CD4-positive, alpha-beta T cell treated with Interleukin-17A for 1 hour (primary cell): ENCODE measurements around the gene FOXP1.

Experiments
- DNase-seq: peaks from one replicate; pipeline ENCODE4 v3.0.0-alpha.2; 2020

Gene FOXP1

DNA sequence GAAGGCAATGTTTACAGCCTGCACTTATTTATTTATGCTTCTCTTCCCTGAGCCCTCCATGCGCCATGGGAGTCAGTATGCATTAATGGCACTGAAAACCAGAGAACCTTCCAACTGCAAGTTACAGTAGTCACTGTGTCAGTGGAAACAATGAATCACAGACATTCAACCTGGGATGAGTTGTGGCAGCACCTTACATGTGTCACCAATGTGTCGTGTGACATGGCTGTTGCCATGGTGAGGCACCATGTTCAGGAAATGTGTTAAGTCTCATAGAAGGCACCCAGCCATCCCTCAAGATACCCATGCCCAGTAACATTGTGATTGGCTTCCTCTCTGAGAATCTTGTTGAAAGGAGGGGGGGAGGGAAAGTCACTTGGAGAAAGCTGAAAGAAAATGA lies 105.0 kb downstream of the FOXP1 start:
- peak; percentile 55 for DNase-seq

DNA sequence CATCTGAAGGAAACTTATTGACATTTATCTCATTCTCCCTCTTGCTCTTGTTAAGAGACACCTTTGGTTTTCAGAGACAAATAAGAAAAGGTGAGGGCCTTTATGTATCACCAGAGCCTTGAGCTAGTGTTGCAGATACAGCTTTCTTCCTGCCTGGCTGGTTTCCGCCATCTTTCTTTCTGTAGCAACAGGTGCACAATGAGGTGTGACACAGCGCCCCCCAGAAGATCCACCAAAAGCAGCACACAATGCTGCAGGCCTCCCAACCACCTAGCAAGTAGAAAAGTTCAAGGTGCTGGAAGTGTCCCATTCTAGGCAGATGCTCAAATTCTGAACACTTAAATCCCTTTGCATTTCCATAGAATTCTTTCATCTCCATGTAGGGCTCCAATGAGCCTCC lies 106.6 kb downstream of the FOXP1 start:
- DNase-seq = no peak

DNA sequence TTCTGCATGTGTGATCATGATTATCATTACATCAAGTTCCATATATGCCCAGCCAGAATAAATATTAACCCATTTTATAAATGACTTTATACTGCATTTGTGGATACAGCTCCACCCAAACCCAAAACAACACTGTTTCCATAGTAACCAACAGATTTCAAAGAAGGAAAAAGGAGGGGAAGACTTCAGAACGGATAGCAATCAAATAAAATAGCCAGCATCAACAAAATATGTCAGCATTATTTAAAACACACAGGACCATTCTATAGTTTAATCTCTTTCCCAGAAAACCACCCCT lies 114.4 kb downstream of the FOXP1 start:
- DNase-seq = peak; percentile 30

- DNase-seq = no peak
Observed at GRCh38 chr3:71468311-71469137, 115.0 kb downstream of the FOXP1 start.

DNA sequence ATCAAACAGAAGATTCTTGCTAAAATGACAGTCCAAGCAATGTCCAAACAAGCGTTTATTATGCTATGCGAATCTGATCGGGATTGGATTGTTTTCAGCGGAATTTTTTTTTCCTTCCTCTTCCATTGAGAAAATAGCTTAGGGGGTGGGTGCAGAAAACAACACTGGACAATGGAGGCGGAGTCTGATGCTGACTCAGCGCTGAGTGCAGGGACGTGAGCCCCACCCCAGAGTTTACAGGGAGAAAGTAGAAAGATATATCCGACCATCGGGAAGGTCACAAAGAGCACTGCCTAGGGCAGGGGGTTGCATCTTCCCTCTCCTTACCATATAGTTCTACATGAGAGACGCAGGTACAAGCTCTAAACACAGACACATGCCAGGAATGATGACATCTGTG lies 117.0 kb downstream of the FOXP1 start:
- DNase-seq = no peak

GRCh38 chr3:71465371-71466036 lies 118.0 kb downstream of the FOXP1 start:
- DNase-seq = no peak

GRCh38 chr3:71464613-71465012 lies 118.9 kb downstream of the FOXP1 start:
- no peak for DNase-seq

DNA sequence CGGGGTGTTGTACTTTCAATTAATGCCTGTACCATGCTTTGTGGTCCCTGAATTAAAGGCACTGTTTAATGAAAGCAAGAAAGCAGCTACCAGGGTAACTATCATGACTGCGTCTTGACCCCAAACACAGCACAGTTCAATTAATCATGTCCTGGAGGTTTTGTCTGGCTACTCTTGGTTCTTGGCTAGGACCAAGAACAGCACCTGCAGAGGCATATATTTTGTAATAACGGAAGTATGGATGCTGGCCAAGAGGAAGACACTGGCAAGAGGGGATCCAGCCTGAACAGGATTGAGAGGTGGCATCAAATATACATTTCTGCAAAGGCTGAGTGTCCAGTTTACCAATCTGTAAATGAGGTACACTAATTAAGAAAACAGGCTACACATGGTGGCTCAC lies 119.9 kb downstream of the FOXP1 start:
- DNase-seq = no peak

- DNase-seq = no peak
Observed at GRCh38 chr3:71462586-71462985, 120.9 kb downstream of the FOXP1 start.

DNA sequence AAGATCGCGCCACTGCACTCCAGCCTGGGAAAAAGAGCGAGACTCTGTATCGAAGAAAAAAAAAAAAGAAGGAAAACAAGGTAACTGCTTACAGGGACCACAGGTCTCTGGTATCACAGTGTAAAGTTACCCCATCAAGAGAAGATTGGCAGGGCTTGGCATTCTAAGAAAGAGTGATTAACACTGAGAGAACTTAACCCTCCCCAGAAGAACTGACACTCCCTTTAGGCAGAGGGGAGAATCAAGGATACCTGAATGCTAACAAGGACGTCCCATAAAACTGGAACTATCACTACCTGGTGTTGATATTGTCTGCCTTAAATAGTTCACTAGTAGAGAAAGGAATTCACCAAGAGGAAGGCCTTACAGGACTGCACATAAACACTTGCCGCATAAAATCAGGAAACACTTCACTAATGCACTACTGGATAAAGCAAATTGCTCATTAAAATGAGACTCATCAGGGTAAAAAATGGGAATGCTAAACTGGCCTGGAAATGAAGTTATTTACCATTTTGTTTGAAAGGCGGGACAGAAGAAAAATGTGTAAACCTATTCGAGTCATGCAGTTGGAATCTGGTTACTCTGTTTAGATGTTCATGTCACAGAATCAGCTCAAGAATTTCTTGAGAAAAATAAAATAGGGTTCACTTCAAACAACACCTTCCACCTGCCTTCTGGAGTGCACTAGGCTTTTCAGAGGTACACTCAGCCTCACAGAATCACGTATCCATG lies 121.6 kb downstream of the FOXP1 start:
- no peak for DNase-seq

GRCh38 chr3:71461114-71461513 lies 122.4 kb downstream of the FOXP1 start:
- DNase-seq = no peak

- DNase-seq = no peak
Observed at GRCh38 chr3:71458895-71459294, 124.6 kb downstream of the FOXP1 start.

DNA sequence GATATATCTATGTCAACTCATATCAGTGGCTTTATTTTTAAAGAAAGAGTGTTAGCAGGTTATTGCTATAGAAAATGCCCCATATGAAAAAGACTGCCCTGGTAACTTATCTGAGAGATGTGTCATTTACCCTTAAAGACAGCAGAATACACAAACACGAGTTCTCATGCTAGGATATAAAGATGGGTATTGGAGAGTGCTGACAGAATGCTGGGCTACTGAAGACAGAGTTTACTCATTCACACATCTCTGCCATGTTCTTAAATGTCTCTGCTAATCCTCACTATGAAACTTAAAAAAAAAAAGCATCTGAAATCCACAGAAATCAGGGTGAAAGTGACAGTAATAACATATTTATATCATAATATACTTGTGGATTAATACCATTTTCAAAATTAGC lies 126.7 kb downstream of the FOXP1 start:
- DNase-seq = no peak

DNA sequence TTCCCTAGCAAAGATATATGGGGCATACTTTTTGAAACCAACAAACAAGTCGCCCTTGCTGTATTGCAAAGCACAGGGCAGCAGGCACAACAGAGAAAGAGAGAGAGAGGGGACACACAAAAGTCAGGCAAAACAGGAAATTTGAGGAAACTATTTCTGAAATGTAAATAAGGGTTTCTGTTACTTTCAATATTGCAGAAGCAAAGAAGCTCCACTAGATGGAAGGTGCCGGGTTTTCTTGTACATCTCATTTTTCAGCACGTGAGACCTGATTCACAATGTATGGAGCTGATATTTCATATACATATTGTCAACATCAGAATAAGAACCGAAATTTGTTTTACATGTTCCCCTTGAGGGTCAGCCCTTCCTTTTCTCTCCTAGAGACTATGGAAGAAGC lies 127.4 kb downstream of the FOXP1 start:
- DNase-seq = peak; percentile 54

DNA sequence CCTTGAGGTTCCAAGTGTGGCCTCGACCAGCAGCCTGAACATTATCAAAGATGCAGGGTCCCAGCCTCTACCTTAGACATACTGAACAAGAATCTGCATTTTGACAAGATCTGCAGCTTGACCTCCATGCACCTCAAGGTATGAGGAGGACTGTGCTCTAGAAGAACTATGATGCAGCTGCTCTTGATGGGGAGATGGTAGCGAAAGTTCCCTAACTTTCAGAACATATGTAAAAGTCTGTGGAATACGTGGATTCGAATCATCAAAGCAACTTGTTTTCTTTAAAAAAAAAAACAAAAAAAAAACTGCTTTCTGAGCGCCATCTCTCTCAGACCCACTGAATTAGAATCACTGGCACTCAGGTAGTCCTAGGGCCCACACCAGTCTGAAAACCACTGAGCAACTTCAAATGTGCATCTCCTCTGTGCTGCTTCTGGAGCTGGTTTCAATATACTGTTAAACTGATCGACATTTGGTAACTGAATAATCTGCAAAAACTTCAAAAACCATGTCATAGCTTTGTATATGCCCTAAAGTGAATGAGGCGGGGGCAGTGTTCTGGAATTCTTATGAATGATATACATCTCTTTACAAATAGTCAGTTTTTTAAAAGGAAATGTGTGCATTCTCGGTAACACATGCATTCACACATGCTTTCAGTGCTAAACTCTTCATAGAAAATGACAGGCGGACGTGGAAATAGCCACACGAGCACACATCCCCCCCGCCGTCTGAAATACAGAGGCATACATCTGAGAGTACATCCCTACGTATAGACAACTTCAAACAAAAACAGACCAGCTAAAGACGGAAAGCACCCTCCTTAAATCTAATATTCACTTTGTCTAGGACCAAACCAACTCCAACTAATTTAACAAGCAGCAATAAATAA lies 128.8 kb downstream of the FOXP1 start:
- DNase-seq = peak; percentile 64

DNA sequence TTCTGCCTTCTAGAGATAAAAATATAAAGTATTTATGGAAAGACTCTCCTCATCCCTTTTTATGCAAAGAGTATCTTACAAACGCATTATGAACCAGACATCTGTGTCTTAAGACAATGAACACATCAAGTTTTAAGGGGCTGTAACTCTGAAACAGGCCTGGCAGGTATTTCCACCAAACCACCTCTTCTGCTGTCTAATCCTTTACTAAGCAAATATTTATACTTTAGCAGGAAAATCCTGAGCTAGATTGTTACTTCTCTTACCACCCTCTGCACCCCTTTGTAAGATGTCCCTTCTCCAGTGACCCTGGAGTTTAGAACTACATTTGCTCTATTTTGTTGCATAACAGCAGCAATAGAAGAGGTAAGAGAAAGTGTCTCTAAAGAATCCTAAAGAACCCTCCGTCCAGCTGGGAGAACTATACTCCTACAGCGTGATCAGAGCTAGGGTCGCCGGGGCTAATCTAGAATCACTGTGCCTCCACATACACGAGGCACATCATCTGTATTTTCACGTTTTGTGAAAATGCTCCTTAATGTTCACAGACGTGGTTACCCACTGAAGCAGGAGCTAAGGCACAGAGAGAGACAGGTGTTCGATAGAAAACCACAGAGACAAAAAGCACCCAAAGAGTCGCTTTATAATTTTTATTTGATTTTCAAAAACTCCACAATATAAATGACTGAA lies 129.6 kb downstream of the FOXP1 start:
- DNase-seq = peak; percentile 44

- DNase-seq = no peak
Observed at GRCh38 chr3:71453319-71453718, 130.2 kb downstream of the FOXP1 start.

- no peak for DNase-seq
Observed at GRCh38 chr3:71451812-71452211, 131.7 kb downstream of the FOXP1 start.

DNA sequence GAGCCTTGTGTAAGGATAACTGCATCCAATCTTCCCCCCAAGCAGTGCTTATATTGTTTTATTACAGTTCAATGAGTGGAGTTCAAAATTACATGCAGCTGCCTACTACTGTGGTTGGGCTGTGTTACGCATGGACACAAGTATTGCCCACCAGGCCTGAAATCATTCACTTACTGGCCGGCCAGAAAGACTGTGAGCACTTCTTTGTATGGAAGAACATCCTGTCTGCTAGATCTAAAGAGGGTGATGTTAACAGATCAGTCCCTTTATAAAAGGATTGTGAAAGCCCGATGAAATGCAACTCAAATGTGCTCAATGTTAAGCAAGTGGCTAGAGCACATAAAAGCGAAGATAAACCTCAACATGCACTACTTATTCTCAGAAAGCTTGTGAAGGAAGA lies 132.5 kb downstream of the FOXP1 start:
- DNase-seq = no peak

DNA sequence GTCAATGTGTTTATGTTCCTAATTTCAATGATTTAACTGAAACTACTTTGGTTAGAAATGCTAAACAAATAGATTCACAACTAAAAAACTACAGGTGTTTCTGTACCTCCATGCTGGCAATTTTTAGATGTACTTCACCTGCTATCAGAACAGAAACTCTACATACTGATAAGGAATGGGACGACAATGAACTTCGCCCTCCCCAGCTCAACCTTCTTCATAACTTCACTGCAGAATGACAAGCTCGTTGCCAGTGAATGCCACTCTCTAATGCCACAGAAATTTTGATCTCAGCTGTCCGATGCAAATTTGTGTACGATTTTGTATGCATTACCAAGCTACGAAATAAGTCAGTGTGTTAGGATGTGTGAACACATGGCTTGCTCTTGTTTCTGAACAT lies 133.4 kb downstream of the FOXP1 start:
- DNase-seq = no peak

GRCh38 chr3:71447803-71448202 lies 135.7 kb downstream of the FOXP1 start:
- no peak for DNase-seq

GRCh38 chr3:71447197-71447596 lies 136.3 kb downstream of the FOXP1 start:
- no peak for DNase-seq
